Measurements from ENCODE around the gene SUFU.

DNA sequence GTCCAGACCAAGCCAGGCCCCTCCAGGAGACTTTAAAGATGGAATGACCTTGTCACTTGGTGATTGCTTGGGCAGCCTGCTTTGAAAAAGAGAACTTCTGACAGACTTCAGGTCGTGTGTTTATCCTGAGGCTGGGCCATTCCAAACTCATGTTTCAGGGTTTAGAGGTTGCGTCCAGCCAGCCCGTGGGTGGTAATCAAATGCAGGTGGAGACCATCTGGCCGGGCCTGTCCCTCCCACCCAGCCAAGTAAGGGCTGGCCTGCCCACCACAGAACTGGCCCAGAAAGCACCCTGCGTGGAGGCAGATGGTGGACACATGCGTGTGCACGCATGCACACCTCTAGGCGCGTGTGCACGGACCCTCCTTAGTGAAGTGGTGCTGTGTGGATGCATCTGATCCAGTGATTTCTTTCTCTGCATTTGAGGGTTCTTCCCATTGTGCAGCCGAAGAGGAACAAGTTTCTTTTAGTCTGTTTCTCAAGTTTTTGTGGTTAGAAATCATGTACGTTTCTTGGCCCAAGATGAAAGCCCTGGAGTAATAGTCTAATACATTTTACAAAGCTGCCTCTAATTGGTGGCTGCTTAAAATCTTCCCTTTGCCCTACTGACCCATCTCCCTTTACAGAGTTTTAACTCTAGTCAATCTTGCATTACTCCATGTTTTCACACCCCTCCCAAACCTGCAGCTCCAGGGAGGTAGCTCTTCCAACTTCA lies 43.0 kb downstream of the SUFU start:
- TF ChIP-seq, protein P1, sequence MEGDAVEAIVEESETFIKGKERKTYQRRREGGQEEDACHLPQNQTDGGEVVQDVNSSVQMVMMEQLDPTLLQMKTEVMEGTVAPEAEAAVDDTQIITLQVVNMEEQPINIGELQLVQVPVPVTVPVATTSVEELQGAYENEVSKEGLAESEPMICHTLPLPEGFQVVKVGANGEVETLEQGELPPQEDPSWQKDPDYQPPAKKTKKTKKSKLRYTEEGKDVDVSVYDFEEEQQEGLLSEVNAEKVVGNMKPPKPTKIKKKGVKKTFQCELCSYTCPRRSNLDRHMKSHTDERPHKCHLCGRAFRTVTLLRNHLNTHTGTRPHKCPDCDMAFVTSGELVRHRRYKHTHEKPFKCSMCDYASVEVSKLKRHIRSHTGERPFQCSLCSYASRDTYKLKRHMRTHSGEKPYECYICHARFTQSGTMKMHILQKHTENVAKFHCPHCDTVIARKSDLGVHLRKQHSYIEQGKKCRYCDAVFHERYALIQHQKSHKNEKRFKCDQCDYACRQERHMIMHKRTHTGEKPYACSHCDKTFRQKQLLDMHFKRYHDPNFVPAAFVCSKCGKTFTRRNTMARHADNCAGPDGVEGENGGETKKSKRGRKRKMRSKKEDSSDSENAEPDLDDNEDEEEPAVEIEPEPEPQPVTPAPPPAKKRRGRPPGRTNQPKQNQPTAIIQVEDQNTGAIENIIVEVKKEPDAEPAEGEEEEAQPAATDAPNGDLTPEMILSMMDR (IDR thresholded peaks at IDR 0.05; ENCODE audit: low read depth, low read length): no peak
- no peak for TF ChIP-seq EZH2phosphoT487 (IDR thresholded peaks at IDR 0.05; ENCODE audit: low read depth)
